Thyroid gland (tissue), 4 donors: ENCODE measurements around the gene CCDC15. TPM values are rescaled to one million over a fixed set of nuclear protein-coding genes. Genes with fewer than 3 reads are reported as not detected.

Experiments used
- DNase-seq, 2 donors: peaks; one replicate each; pipeline ENCODE4 v3.0.0-alpha.2; 2019
- H3K27ac ChIP-seq, 3 donors: fragments of 200-600 bp; sonication (generic); 1 replicate in 2 of 3; 2 replicates in 1 of 3; pipeline ENCODE4 v1.5.1; 2016 to 2019; ENCODE audit warnings: mild to moderate bottlenecking in 1 of 3, moderate library complexity in 1 of 3
- H3K27me3 ChIP-seq: fragments of 200-600 bp; sonication (generic); one replicate; pipeline ENCODE4 v1.5.1; 2019
- H3K36me3 ChIP-seq, 2 donors: fragments of 200-600 bp; sonication (generic); one replicate each; pipeline ENCODE4 v1.5.1; 2016 to 2019
- H3K4me1 ChIP-seq, 2 donors: fragments of 200-600 bp; sonication (generic); one replicate each; pipeline ENCODE4 v1.5.1; 2017 to 2019
- H3K4me3 ChIP-seq, 3 donors: fragments of 200-600 bp; sonication (generic); replicated peaks in 1 of 3; 1 replicate in 2 of 3; 2 replicates in 1 of 3; pipeline ENCODE4 v1.5.1; 2016; ENCODE audit warnings: mild to moderate bottlenecking in 1 of 3
- H3K9me3 ChIP-seq: fragments of 200-600 bp; sonication (generic); one replicate; pipeline ENCODE4 v1.5.1; 2017
- POLR2A ChIP-seq, 2 donors: fragments of 450-650 bp; IDR thresholded peaks; one replicate each; pipeline ENCODE4 v1.6.1; 2017; ENCODE audit warnings: antibody characterized with exemption in 2 of 2, mild to moderate bottlenecking in 2 of 2, moderate library complexity in 1 of 2
- WGBS, 2 donors: methylation state at CpG; one replicate each; pipeline ENCODE4 v1.1.5; 2017; 5-methylcytosine and 5-hydroxymethylcytosine counted together
- intact Hi-C: fragments of 100-400 bp; cut with DNase I; formaldehyde crosslinking; loops from one replicate; pipeline ENCODE4 v1.15.1; 2023
- total RNA-seq, 4 donors: library from RNA; depleted of rRNA; stranded (reverse); fragments of >200 nt; gene quantifications; one replicate each; pipeline ENCODE4 v1.2.3, GENCODE V29; 2016
- TF ChIP-seq, protein P1 (sequence below), 6 experiments: fragments of 200-600 bp in 3 of 6; fragments of 450-650 bp in 3 of 6; sonication (generic) in 3 of 6; IDR thresholded peaks; one replicate each; pipeline ENCODE4 v1.5.1; 2016 to 2019; ENCODE audit warnings: antibody characterized with exemption in 6 of 6, mild to moderate bottlenecking in 2 of 6, inconsistent platforms in 1 of 6, moderate library complexity in 1 of 6

The CCDC15 gene
- total RNA-seq, 4 donors from 2014 or later: 0.33 to 2.8 (median 1.1) TPM

- Histone ChIP-seq H3K27ac (no peak overlapping the region), H3K36me3 (no peaks in the 10 kb centered on the region), H3K4me1 (no peaks in the 10 kb centered on the region), H3K27me3 (no peaks in the 10 kb centered on the region), H3K9me3 (no peaks in the 10 kb centered on the region), H3K4me3 (no peak overlapping the region)
- no peak for TF ChIP-seq POLR2A (IDR thresholded peaks at IDR 0.05)
- TF ChIP-seq, protein P1, sequence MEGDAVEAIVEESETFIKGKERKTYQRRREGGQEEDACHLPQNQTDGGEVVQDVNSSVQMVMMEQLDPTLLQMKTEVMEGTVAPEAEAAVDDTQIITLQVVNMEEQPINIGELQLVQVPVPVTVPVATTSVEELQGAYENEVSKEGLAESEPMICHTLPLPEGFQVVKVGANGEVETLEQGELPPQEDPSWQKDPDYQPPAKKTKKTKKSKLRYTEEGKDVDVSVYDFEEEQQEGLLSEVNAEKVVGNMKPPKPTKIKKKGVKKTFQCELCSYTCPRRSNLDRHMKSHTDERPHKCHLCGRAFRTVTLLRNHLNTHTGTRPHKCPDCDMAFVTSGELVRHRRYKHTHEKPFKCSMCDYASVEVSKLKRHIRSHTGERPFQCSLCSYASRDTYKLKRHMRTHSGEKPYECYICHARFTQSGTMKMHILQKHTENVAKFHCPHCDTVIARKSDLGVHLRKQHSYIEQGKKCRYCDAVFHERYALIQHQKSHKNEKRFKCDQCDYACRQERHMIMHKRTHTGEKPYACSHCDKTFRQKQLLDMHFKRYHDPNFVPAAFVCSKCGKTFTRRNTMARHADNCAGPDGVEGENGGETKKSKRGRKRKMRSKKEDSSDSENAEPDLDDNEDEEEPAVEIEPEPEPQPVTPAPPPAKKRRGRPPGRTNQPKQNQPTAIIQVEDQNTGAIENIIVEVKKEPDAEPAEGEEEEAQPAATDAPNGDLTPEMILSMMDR (IDR thresholded peaks at IDR 0.05): no peak
- intact Hi-C loops: no loop called here
- 88 to 89% methylated on average over 11 to 12 of the region's 12 CpGs for WGBS, 2 donors
- DNase-seq: no peak
Measured at GRCh38 chr11:125079878-125080530, 126.0 kb downstream of the CCDC15 start.

GRCh38 chr11:125080531-125080911 lies 126.5 kb downstream of the CCDC15 start:
- H3K9me3 ChIP-seq: no peaks in the 10 kb centered on the region
- H3K4me3 ChIP-seq: no peak overlapping the region
- H3K4me1 ChIP-seq: no peaks in the 10 kb centered on the region
- 92 to 95% methylated on average over 12 of the region's 12 CpGs for WGBS, 2 donors
- H3K36me3 ChIP-seq: no peaks in the 10 kb centered on the region
- no peak for DNase-seq
- H3K27me3 ChIP-seq: no peaks in the 10 kb centered on the region
- TF ChIP-seq, protein P1 (IDR thresholded peaks at IDR 0.05): no peak
- no peak for TF ChIP-seq POLR2A (IDR thresholded peaks at IDR 0.05)
- no peak overlapping the region for H3K27ac ChIP-seq
- intact Hi-C loops: no loop called here

DNA sequence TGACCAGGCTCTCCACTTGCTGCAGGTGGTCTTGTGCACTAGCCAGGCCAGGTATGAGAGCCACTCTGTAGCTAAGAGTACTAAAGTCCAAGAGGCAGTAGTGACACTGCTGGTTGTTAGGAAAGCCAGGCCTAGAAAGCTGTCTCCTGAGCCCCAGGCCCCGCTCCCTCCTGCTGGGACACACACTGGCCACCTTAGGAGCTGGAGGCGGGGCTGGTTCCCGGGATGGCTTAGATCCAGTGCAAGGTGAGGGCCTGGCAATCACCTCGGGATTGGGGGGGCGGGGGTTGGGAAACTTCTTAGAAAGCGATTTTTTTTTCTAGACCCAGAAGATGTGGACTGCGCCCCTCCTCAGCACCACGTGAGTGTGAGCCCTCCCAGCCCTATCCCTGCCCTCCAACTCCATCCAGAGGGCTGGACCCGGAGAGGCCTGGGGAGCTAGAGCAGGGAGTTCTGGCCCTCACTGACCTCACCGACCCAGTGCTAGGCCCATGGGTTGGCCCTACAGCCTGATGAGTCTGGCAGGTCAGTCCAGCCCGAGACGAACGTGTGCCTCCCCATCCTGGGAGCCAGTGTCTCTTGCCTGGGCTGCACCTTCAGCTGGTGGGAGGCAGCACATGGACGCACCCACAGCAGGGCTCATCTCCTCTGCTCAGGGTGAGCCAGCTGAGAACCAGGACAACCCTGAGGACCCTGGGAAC lies 127.2 kb downstream of the CCDC15 start:
- WGBS, 2 donors: 60 to 77% methylated on average over 8 to 9 of the region's 14 CpGs
- intact Hi-C loops: no loop called here
- Histone ChIP-seq H3K4me3 (no peak overlapping the region), H3K36me3 (no peaks in the 10 kb centered on the region), H3K4me1 (no peaks in the 10 kb centered on the region), H3K27me3 (no peaks in the 10 kb centered on the region), H3K9me3 (no peaks in the 10 kb centered on the region), H3K27ac (no peak overlapping the region)
- TF ChIP-seq POLR2A (IDR thresholded peaks at IDR 0.05): no peak
- TF ChIP-seq, protein P1 (IDR thresholded peaks at IDR 0.05): no peak
- DNase-seq: no peak

DNA sequence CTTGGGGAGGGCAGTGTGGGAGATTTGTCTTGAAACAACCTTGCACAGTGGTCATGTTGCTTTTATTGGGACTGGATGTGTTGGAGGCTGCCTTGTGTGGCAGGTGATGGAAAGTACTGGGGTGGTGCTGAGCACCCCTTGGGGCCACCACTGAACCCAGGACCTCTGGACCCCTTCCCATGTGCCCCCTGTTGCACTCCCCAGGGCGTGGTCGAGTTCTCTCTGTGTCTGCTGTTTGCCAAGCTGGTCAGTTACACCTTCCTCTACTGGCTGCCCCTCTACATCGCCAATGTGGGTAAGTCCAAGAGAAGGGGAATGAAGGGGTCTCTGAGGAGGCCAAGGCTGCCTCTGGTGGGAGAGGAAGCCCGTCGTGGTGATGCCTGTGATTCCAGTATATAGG lies 128.0 kb downstream of the CCDC15 start:
- Histone ChIP-seq H3K27me3 (no peaks in the 10 kb centered on the region), H3K9me3 (no peaks in the 10 kb centered on the region), H3K36me3 (no peaks in the 10 kb centered on the region), H3K27ac (no peak overlapping the region), H3K4me3 (no peak overlapping the region), H3K4me1 (no peaks in the 10 kb centered on the region)
- TF ChIP-seq, protein P1 (IDR thresholded peaks at IDR 0.05): no peak
- no peak for TF ChIP-seq POLR2A (IDR thresholded peaks at IDR 0.05)
- 82 to 84% methylated on average over 3 to 5 of the region's 5 CpGs for WGBS, 2 donors
- DNase-seq: no peak
- intact Hi-C loops: no loop called here

- 75 to 85% methylated on average over 10 of the region's 10 CpGs for WGBS, 2 donors
- no peaks in the 10 kb centered on the region for H3K27me3 ChIP-seq
Measured at GRCh38 chr11:125082611-125083311, 128.8 kb downstream of the CCDC15 start.

More at GRCh38 chr11:125082611-125083311, 128.8 kb downstream of the CCDC15 start:
- intact Hi-C loops: no loop called here
- H3K9me3 ChIP-seq: no peaks in the 10 kb centered on the region
- TF ChIP-seq POLR2A (IDR thresholded peaks at IDR 0.05): no peak
- TF ChIP-seq, protein P1 (IDR thresholded peaks at IDR 0.05): no peak
- no peaks in the 10 kb centered on the region for H3K4me1 ChIP-seq
- H3K36me3 ChIP-seq: no peaks in the 10 kb centered on the region
- DNase-seq: no peak
- no peak overlapping the region for H3K4me3 ChIP-seq
- no peak overlapping the region for H3K27ac ChIP-seq
